WERI-Rb-1 (cell line): ENCODE measurements around the gene FEZ2.

Experiments
- DNase-seq: peaks from one replicate; pipeline ENCODE4 v3.0.0-alpha.2; 2020
- H3K27ac ChIP-seq: fragments of 250-450 bp; sonication (Bioruptor Pico); 2 replicates; pipeline ENCODE4 v1.5.1; 2020; ENCODE audit warnings: mild to moderate bottlenecking, moderate library complexity
- H3K27me3 ChIP-seq: fragments of 250-450 bp; sonication (Bioruptor Pico); 2 replicates; pipeline ENCODE4 v1.5.1; 2021; ENCODE audit warnings: mild to moderate bottlenecking, low read depth, moderate library complexity; ENCODE audit not compliant: insufficient read depth, severe bottlenecking
- H3K36me3 ChIP-seq: fragments of 250-450 bp; sonication (Bioruptor Pico); 2 replicates; pipeline ENCODE4 v1.5.1; 2020; ENCODE audit warnings: mild to moderate bottlenecking, moderate library complexity
- H3K4me3 ChIP-seq: 2 replicates; pipeline ENCODE4 v1.5.1; 2011; ENCODE audit warnings: low read depth, mild to moderate bottlenecking, control low read depth, low read length
- H3K9me3 ChIP-seq: fragments of 250-450 bp; sonication (Bioruptor Pico); 2 replicates; pipeline ENCODE4 v1.5.1; 2021; ENCODE audit warnings: mild to moderate bottlenecking, moderate library complexity; ENCODE audit not compliant: severe bottlenecking
- TF ChIP-seq, protein P1 (sequence below): IDR thresholded peaks from 2 replicates; pipeline ENCODE4 v1.5.1; 2011; ENCODE audit warnings: low read depth, mild to moderate bottlenecking, control low read depth, inconsistent platforms, low read length

The FEZ2 gene

DNA sequence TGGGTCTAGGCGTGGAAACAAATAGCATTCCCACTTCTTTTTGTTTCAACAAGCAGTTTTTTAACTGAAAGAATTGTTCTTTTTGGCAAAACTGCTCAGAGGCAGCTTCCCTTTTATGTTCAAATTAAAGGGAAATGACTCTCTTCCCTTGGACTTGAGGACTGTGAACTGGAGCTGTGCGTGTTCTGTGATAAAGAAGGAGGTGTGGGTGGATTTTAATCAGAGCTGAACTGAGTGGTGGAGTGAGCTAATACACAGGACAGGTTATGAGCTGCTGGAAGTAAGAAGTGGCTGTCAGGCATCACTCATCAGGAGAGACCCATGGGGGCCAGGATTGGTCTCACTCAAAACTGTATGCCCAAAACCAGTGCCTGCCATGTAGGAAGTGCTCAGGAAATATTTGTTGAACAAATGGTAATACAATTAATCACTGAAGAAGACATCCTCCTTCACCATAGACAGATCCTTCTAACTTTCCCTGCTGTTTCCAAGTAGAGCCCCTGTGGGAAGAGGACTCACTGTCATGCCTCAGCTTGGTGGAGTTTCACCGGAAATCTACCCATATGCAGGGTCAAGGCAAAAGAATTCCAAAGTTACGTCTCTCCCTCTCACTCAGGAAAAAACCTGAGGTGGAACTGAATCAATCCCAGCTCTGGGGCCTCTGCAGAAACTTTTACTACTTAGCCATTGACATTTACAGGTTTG is 55.9 kb downstream of the FEZ2 start:
- no peaks in the 10 kb centered on the region for H3K36me3 ChIP-seq
- no peak overlapping the region for H3K27ac ChIP-seq
- H3K27me3 ChIP-seq: no peaks in the 10 kb centered on the region
- no peak for DNase-seq
- TF ChIP-seq, protein P1, sequence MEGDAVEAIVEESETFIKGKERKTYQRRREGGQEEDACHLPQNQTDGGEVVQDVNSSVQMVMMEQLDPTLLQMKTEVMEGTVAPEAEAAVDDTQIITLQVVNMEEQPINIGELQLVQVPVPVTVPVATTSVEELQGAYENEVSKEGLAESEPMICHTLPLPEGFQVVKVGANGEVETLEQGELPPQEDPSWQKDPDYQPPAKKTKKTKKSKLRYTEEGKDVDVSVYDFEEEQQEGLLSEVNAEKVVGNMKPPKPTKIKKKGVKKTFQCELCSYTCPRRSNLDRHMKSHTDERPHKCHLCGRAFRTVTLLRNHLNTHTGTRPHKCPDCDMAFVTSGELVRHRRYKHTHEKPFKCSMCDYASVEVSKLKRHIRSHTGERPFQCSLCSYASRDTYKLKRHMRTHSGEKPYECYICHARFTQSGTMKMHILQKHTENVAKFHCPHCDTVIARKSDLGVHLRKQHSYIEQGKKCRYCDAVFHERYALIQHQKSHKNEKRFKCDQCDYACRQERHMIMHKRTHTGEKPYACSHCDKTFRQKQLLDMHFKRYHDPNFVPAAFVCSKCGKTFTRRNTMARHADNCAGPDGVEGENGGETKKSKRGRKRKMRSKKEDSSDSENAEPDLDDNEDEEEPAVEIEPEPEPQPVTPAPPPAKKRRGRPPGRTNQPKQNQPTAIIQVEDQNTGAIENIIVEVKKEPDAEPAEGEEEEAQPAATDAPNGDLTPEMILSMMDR: no peak
- no peaks in the 10 kb centered on the region for H3K9me3 ChIP-seq
- H3K4me3 ChIP-seq: no peak overlapping the region

GRCh38 chr2:36540986-36541754 is 56.8 kb downstream of the FEZ2 start:
- H3K4me3 ChIP-seq: no peak overlapping the region
- DNase-seq: no peak
- no peaks in the 10 kb centered on the region for H3K27me3 ChIP-seq
- H3K9me3 ChIP-seq: no peaks in the 10 kb centered on the region
- H3K27ac ChIP-seq: no peak overlapping the region
- TF ChIP-seq, protein P1: no peak
- H3K36me3 ChIP-seq: no peaks in the 10 kb centered on the region

- H3K27ac ChIP-seq: no peak overlapping the region
- no peaks in the 10 kb centered on the region for H3K36me3 ChIP-seq
- DNase-seq: no peak
These were observed 58.3 kb downstream of the FEZ2 start for GRCh38 chr2:36539631-36540030.

DNA sequence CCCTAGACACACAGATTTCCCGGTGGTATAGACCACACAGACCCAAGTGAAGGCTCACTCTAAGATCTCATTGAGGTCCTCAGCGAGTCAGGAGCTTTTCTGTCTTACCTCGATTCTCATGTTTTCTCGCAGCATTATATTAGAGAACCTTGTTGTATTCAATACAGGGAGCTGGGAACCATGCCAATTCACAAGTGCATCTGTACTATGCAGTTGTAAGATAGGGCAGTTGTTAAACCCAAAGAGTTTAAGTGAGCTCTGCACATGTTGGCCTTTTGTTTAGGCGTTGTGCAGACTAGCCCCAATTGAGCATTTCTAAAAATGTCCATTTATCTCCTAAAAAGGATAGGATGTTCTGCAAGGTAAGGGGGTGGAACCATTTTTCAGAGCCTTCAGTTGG is 59.6 kb downstream of the FEZ2 start:
- H3K9me3 ChIP-seq: no peaks in the 10 kb centered on the region
- DNase-seq: no peak
- no peak overlapping the region for H3K27ac ChIP-seq
- TF ChIP-seq, protein P1: no peak
- no peak overlapping the region for H3K4me3 ChIP-seq
- H3K36me3 ChIP-seq: no peaks in the 10 kb centered on the region
- no peaks in the 10 kb centered on the region for H3K27me3 ChIP-seq

More at GRCh38 chr2:36539631-36540030, 58.3 kb downstream of the FEZ2 start:
- Histone ChIP-seq H3K27me3 (no peaks in the 10 kb centered on the region), H3K4me3 (no peak overlapping the region), H3K9me3 (no peaks in the 10 kb centered on the region)
- TF ChIP-seq, protein P1: no peak

DNA sequence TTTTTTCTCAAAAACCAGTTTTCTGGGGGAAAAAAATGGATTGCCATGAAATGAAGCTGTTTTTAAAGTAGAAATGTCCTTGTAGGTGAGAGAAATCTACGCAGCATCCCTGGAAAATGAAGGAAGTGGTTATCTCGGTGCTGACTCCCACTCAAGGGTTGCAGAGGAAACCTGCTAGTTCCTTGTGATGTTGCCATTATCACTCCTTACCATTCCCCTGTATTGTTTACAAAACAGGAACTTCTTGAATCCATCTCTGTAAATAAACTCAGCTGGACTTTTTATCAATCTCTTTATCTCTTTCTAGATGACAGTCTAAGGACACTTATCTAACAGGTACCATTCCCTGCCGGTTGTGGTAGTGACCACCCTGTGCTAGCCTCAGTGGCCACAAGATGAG is 61.2 kb downstream of the FEZ2 start:
- DNase-seq: no peak
- TF ChIP-seq, protein P1: no peak
- Histone ChIP-seq H3K36me3 (no peaks in the 10 kb centered on the region), H3K9me3 (no peaks in the 10 kb centered on the region), H3K27me3 (no peaks in the 10 kb centered on the region), H3K27ac (no peak overlapping the region), H3K4me3 (no peak overlapping the region)
